Right atrium auricular region (tissue), 2 donors: Measurements from ENCODE around the gene MS4A6E. TPM values are rescaled to one million over a fixed set of nuclear protein-coding genes. Genes with fewer than 3 reads are reported as not detected.
"Not testable (repeated sequence)": the region's sequence is repeated elsewhere in the genome, so short reads cannot be mapped to it uniquely, and the experiment has no call there.

Source experiments
- DNase-seq: peaks from one replicate; pipeline ENCODE4 v3.0.0-alpha.2; 2019; ENCODE audit warnings: low spot score
- H3K27ac ChIP-seq, 2 donors: fragments of 200-600 bp; sonication (generic); 1 replicate in 1 of 2; 2 replicates in 1 of 2; pipeline ENCODE4 v1.5.1; 2016 to 2019
- H3K27me3 ChIP-seq, 2 donors: fragments of 200-600 bp; sonication (generic); one replicate each; pipeline versions ENCODE4 v1.5.1 to v1.6.0; 2017 to 2019
- H3K36me3 ChIP-seq: fragments of 200-600 bp; sonication (generic); one replicate; pipeline ENCODE4 v1.5.1; 2016
- H3K4me1 ChIP-seq, 2 donors: fragments of 200-600 bp; sonication (generic); one replicate each; pipeline versions ENCODE4 v1.5.1 to v1.6.0; 2017 to 2019
- H3K4me3 ChIP-seq, 2 donors: fragments of 200-600 bp; sonication (generic); 1 replicate in 1 of 2; 2 replicates in 1 of 2; pipeline ENCODE4 v1.5.1; 2017 to 2019; ENCODE audit warnings: mild to moderate bottlenecking in 1 of 2, moderate library complexity in 1 of 2
- H3K9me3 ChIP-seq, 2 donors: fragments of 200-600 bp; sonication (generic); one replicate each; pipeline ENCODE4 v1.5.1; 2019
- total RNA-seq, 2 donors: library from RNA; depleted of rRNA; stranded (reverse); fragments of >200 nt; gene quantifications; one replicate each; pipeline ENCODE4 v1.1.0, GENCODE V29; 2016
- TF ChIP-seq, protein P1 (sequence below), 2 donors: fragments of 200-600 bp; sonication (generic); IDR thresholded peaks; one replicate each; pipeline ENCODE4 v1.5.1; 2019; ENCODE audit warnings: antibody characterized with exemption in 2 of 2

MS4A6E gene
- total RNA-seq, 2 donors from 2014 or later = not detected

DNA sequence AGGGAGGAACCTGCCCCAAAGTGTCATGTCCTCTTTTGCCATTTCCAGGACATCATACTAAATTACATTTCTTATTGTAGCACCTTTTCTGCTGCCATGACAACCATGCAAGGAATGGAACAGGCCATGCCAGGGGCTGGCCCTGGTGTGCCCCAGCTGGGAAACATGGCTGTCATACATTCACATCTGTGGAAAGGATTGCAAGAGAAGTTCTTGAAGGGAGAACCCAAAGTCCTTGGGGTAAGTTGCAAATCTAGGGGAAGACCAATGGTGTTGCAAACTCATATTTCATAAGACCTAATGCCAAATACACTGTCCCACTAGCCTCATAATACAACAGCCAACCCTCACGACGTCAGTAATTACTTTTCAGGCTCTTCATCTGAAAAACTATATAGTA lies 34.9 kb upstream of the MS4A6E start:
- Histone ChIP-seq H3K27me3 (no peaks in the 10 kb centered on the region), H3K9me3 (no peaks in the 10 kb centered on the region), H3K4me1 (no peaks in the 10 kb centered on the region), H3K4me3 (no peak overlapping the region), H3K36me3 (no peaks in the 10 kb centered on the region), H3K27ac (no peak overlapping the region)
- no peak for DNase-seq
- TF ChIP-seq, protein P1, sequence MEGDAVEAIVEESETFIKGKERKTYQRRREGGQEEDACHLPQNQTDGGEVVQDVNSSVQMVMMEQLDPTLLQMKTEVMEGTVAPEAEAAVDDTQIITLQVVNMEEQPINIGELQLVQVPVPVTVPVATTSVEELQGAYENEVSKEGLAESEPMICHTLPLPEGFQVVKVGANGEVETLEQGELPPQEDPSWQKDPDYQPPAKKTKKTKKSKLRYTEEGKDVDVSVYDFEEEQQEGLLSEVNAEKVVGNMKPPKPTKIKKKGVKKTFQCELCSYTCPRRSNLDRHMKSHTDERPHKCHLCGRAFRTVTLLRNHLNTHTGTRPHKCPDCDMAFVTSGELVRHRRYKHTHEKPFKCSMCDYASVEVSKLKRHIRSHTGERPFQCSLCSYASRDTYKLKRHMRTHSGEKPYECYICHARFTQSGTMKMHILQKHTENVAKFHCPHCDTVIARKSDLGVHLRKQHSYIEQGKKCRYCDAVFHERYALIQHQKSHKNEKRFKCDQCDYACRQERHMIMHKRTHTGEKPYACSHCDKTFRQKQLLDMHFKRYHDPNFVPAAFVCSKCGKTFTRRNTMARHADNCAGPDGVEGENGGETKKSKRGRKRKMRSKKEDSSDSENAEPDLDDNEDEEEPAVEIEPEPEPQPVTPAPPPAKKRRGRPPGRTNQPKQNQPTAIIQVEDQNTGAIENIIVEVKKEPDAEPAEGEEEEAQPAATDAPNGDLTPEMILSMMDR (IDR thresholded peaks at IDR 0.05) = no peak

DNA sequence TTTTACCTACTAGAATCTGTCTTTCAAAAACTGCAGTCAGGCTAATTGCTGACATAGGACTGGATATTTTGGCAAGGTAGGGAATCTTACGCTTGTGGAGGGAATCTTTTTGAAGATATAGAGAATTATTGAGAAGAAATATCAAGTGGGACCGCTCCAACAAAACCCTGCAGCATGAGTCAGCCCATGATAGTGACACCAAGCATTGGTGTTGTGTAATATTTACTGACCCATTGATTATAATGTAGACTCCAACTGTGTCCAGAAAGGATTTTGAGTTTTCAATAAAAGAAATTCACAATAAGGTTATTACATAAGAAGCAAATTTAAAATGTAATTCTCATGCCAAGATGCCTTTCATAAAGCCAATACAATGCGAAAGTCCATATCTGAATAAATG lies 25.9 kb upstream of the MS4A6E start:
- Histone ChIP-seq H3K27ac (no peak overlapping the region), H3K9me3 (no peaks in the 10 kb centered on the region), H3K4me1 (no peaks in the 10 kb centered on the region), H3K36me3 (no peaks in the 10 kb centered on the region), H3K4me3 (no peak overlapping the region), H3K27me3 (no peaks in the 10 kb centered on the region)
- no peak for DNase-seq
- TF ChIP-seq, protein P1 (IDR thresholded peaks at IDR 0.05) = no peak

GRCh38 chr11:60301884-60302283 lies 25.2 kb upstream of the MS4A6E start:
- H3K9me3 ChIP-seq, DNase-seq, H3K36me3 ChIP-seq, H3K27me3 ChIP-seq, H3K4me1 ChIP-seq, H3K27ac ChIP-seq, H3K4me3 ChIP-seq: not testable (repeated sequence)

DNA sequence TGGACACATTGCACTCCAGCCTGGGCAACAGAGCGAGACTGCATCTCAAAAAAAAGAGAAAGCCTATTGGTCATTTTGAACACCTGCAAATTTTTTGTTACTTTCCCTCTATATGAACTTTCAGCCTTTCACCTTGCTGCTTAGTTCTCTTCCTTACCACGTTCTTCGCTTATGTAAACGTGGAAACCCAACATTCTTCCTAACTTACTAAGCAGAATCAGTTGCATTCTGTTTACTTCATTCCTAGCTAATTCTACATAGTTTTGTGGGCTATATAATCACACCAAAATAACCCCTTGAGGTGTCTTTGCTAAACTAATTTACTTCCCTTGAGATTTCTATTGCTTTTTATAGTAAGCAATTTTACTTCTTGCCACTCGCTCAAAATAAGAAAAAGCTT lies 23.4 kb upstream of the MS4A6E start:
- Histone ChIP-seq H3K27ac (no peak overlapping the region), H3K36me3 (no peaks in the 10 kb centered on the region), H3K9me3 (no peaks in the 10 kb centered on the region), H3K4me3 (no peak overlapping the region), H3K27me3 (no peaks in the 10 kb centered on the region), H3K4me1 (no peaks in the 10 kb centered on the region)
- DNase-seq = no peak
- TF ChIP-seq, protein P1 (IDR thresholded peaks at IDR 0.05) = no peak

DNA sequence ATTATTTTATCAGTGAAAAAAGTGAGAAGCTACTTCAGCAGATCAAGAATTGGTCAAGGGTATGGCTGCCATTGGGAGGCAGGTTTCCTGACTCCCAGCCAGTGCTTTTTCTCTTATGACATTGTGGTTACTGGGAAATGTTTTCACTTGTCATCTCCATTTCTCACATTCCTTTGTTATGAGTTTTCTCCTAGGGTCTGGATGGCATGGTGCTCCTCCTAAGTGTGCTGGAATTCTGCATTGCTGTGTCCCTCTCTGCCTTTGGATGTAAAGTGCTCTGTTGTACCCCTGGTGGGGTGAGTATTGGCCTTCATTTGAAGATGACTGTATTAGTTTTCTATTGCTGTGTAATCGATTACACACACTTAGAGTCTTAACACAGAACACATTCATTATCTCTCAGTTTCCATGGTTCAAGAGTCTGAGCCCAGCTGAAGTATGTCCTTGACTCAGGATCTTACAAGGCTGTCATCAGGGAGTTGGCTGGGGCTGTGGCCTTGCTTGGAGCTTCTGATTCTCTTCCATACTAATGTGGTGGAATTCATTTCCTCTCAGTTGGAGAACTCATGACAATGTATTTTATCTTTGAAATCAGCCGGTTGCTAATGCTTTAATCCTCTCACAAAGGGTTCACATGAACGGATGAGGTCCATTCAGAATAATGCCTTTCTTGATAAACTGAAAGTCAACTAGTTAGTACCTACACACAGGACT lies 21.0 kb upstream of the MS4A6E start:
- Histone ChIP-seq H3K27me3 (no peaks in the 10 kb centered on the region), H3K4me3 (no peak overlapping the region), H3K36me3 (no peaks in the 10 kb centered on the region), H3K9me3 (no peaks in the 10 kb centered on the region), H3K27ac (no peak overlapping the region), H3K4me1 (no peaks in the 10 kb centered on the region)
- TF ChIP-seq, protein P1 (IDR thresholded peaks at IDR 0.05) = no peak
- no peak for DNase-seq

- TF ChIP-seq, protein P1 (IDR thresholded peaks at IDR 0.05) = no peak
- Histone ChIP-seq H3K36me3 (no peaks in the 10 kb centered on the region), H3K27me3 (no peaks in the 10 kb centered on the region), H3K4me3 (no peak overlapping the region), H3K4me1 (no peaks in the 10 kb centered on the region), H3K27ac (no peak overlapping the region), H3K9me3 (no peaks in the 10 kb centered on the region)
- DNase-seq = no peak
These were observed 19.4 kb upstream of the MS4A6E start for GRCh38 chr11:60307507-60308195.
